HG02884 (cell line): ENCODE results near the gene DNM3.

Experiments used
- ATAC-seq: cut with Tn5 transposase; IDR thresholded peaks from one replicate; pipeline ENCODE4 v1.9.1; 2021; ENCODE audit warnings: mild to moderate bottlenecking, moderate library complexity; ENCODE audit not compliant: unreplicated experiment

Gene DNM3

GRCh38 chr1:171817511-171818265, 23.6 kb upstream of the DNM3 start:
- peak; percentile 86 for ATAC-seq

- ATAC-seq = no peak
Observed at GRCh38 chr1:171819946-171820345, 21.4 kb upstream of the DNM3 start.

- ATAC-seq = no peak
Observed at GRCh38 chr1:171826973-171827372, 14.3 kb upstream of the DNM3 start.

- ATAC-seq = no peak
Observed at GRCh38 chr1:171828794-171829193, 12.5 kb upstream of the DNM3 start.

GRCh38 chr1:171833091-171833825, 8.0 kb upstream of the DNM3 start:
- no peak for ATAC-seq

- no peak for ATAC-seq
Observed at GRCh38 chr1:171834821-171835220, 6.5 kb upstream of the DNM3 start.

- ATAC-seq = no peak
Observed at GRCh38 chr1:171835891-171836290, 5.4 kb upstream of the DNM3 start.

- ATAC-seq = no peak
Observed at GRCh38 chr1:171841931-171842761, 848 bp downstream of the DNM3 start.

- ATAC-seq = no peak
Observed at GRCh38 chr1:171844381-171844780, 3.1 kb downstream of the DNM3 start.

- ATAC-seq = no peak
Observed at GRCh38 chr1:171845998-171846397, 4.7 kb downstream of the DNM3 start.

GRCh38 chr1:171849245-171849898, 8.1 kb downstream of the DNM3 start:
- no peak for ATAC-seq

GRCh38 chr1:171850651-171851350, 9.5 kb downstream of the DNM3 start:
- no peak for ATAC-seq

GRCh38 chr1:171852272-171852671, 11.0 kb downstream of the DNM3 start:
- ATAC-seq = no peak

GRCh38 chr1:171855381-171855780, 14.1 kb downstream of the DNM3 start:
- no peak for ATAC-seq

GRCh38 chr1:171858696-171859095, 17.4 kb downstream of the DNM3 start:
- no peak for ATAC-seq

GRCh38 chr1:171860696-171861095, 19.4 kb downstream of the DNM3 start:
- ATAC-seq = no peak

GRCh38 chr1:171863531-171863930, 22.2 kb downstream of the DNM3 start:
- no peak for ATAC-seq

- ATAC-seq = no peak
Observed at GRCh38 chr1:171864308-171864707, 23.0 kb downstream of the DNM3 start.

- ATAC-seq = no peak
Observed at GRCh38 chr1:171865106-171865505, 23.8 kb downstream of the DNM3 start.

GRCh38 chr1:171867236-171867635, 25.9 kb downstream of the DNM3 start:
- no peak for ATAC-seq
